GM10266 (cell line): Measurements from ENCODE around the gene PLCB3.

Source experiments
- DNase-seq: peaks from one replicate; pipeline ENCODE4 v3.0.0; 2012; ENCODE audit errors: extremely low spot score
- CTCF ChIP-seq: IDR thresholded peaks from 2 replicates; pipeline ENCODE4 v1.5.1; 2012; ENCODE audit warnings: mild to moderate bottlenecking, low read depth; ENCODE audit not compliant: control insufficient read depth, insufficient read depth; ENCODE audit errors: missing control alignments

The PLCB3 gene

GRCh38 chr11:64247729-64248531 lies 3.4 kb upstream of the PLCB3 start:
- TF ChIP-seq CTCF: no peak
- DNase-seq: no peak

- DNase-seq: no peak
- no peak for TF ChIP-seq CTCF
Measured at GRCh38 chr11:64248578-64248977, 2.8 kb upstream of the PLCB3 start.

GRCh38 chr11:64249038-64249437 lies 2.3 kb upstream of the PLCB3 start:
- no peak for TF ChIP-seq CTCF
- no peak for DNase-seq

- DNase-seq: no peak
- TF ChIP-seq CTCF: no peak
Measured at GRCh38 chr11:64249563-64250414, 1.5 kb upstream of the PLCB3 start.

DNA sequence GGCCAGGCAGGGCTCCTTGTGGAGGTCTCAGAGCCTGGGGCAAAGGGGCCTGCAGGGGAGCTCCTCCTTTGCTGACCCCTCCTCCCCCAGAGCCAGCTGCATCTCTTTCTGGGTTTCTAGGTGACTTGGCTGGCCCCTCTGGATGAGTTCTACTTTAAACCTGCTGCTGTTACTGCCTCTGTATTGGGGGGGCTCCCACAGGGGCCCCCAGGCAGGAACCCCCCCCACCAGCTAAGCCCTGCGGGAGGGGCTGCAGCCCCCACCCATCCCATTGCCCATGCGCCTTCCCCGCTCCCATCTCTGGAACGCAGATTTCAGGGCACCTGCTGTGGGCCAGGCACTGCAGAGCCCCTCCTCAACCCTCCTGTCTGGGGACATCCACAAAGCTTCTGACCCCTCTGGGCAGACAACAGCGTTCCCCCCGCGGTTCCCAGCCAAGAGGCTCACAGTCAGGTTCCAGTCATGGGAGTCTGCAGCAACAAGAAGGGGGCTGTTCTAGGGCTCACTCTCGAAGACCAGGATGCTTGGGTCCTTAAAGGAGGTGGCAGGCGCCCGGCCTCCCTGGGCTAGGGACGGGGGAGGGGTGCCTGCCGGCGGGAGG lies 815 bp upstream of the PLCB3 start:
- no peak for DNase-seq
- no peak for TF ChIP-seq CTCF

- no peak for TF ChIP-seq CTCF
- no peak for DNase-seq
Measured at GRCh38 chr11:64251753-64252002, 348 bp downstream of the PLCB3 start.
